HG02870 (cell line): ENCODE results near the gene SLC22A23.

Experiments
- ATAC-seq: cut with Tn5 transposase; IDR thresholded peaks from one replicate; pipeline ENCODE4 v1.9.1; 2021; ENCODE audit warnings: mild to moderate bottlenecking, moderate library complexity; ENCODE audit not compliant: unreplicated experiment

The SLC22A23 gene

GRCh38 chr6:3355358-3356055 lies 101.3 kb downstream of the SLC22A23 start:
- ATAC-seq = no peak

GRCh38 chr6:3355011-3355357 lies 101.9 kb downstream of the SLC22A23 start:
- ATAC-seq = no peak

- no peak for ATAC-seq
These were observed 102.9 kb downstream of the SLC22A23 start for GRCh38 chr6:3353939-3354338.

- no peak for ATAC-seq
These were observed 103.5 kb downstream of the SLC22A23 start for GRCh38 chr6:3353213-3353903.

GRCh38 chr6:3352678-3353077 lies 104.2 kb downstream of the SLC22A23 start:
- no peak for ATAC-seq

GRCh38 chr6:3351829-3352524 lies 104.9 kb downstream of the SLC22A23 start:
- ATAC-seq = no peak

GRCh38 chr6:3351105-3351676 lies 105.7 kb downstream of the SLC22A23 start:
- no peak for ATAC-seq

- ATAC-seq = no peak
These were observed 106.5 kb downstream of the SLC22A23 start for GRCh38 chr6:3350252-3350796.

GRCh38 chr6:3349388-3350251 lies 107.2 kb downstream of the SLC22A23 start:
- no peak for ATAC-seq

- ATAC-seq = no peak
These were observed 108.0 kb downstream of the SLC22A23 start for GRCh38 chr6:3348821-3349220.

GRCh38 chr6:3347826-3348225 lies 109.0 kb downstream of the SLC22A23 start:
- no peak for ATAC-seq

- no peak for ATAC-seq
These were observed 109.6 kb downstream of the SLC22A23 start for GRCh38 chr6:3347247-3347646.

GRCh38 chr6:3346476-3346875 lies 110.4 kb downstream of the SLC22A23 start:
- ATAC-seq = no peak

- no peak for ATAC-seq
These were observed 111.0 kb downstream of the SLC22A23 start for GRCh38 chr6:3345836-3346235.

- no peak for ATAC-seq
These were observed 113.6 kb downstream of the SLC22A23 start for GRCh38 chr6:3343089-3343883.

GRCh38 chr6:3341467-3341866 lies 115.4 kb downstream of the SLC22A23 start:
- ATAC-seq = no peak

GRCh38 chr6:3340894-3341293 lies 116.0 kb downstream of the SLC22A23 start:
- no peak for ATAC-seq

GRCh38 chr6:3340358-3340802 lies 116.5 kb downstream of the SLC22A23 start:
- ATAC-seq = no peak

GRCh38 chr6:3339811-3340210 lies 117.0 kb downstream of the SLC22A23 start:
- no peak for ATAC-seq
